Left ventricle myocardium inferior (tissue), 1 donor: Measurements from ENCODE around the gene ZFP64. TPM values are rescaled to one million over a fixed set of nuclear protein-coding genes. Genes with fewer than 3 reads are reported as not detected.

Experiments used
- DNase-seq: peaks from one replicate; pipeline ENCODE4 v3.0.0-alpha.2; 2020
- H3K27ac ChIP-seq: fragments of 200-600 bp; replicated peaks from 2 replicates; pipeline ENCODE4 v1.8.0; 2021
- H3K27me3 ChIP-seq: fragments of 200-600 bp; 2 replicates; pipeline ENCODE4 v1.8.0; 2021; ENCODE audit warnings: low read depth
- H3K36me3 ChIP-seq: fragments of 200-600 bp; 2 replicates; pipeline ENCODE4 v1.8.0; 2021
- H3K4me1 ChIP-seq: fragments of 200-600 bp; 2 replicates; pipeline ENCODE4 v1.8.0; 2021
- H3K4me3 ChIP-seq: fragments of 200-600 bp; 2 replicates; pipeline ENCODE4 v1.8.0; 2021; ENCODE audit warnings: mild to moderate bottlenecking, moderate library complexity
- H3K9me3 ChIP-seq: fragments of 200-600 bp; replicated peaks from 2 replicates; pipeline ENCODE4 v1.8.0; 2021
- CTCF ChIP-seq: fragments of 200-600 bp; IDR thresholded peaks from 2 replicates; pipeline ENCODE4 v1.8.0; 2021; ENCODE audit warnings: antibody characterized with exemption, mild to moderate bottlenecking, borderline replicate concordance
- intact Hi-C: fragments of 100-400 bp; cut with micrococcal nuclease; formaldehyde crosslinking; loops from one replicate; pipeline ENCODE4 v1.11.0; 2022
- total RNA-seq: library from RNA; stranded (reverse); fragmentation: NEBNext Ultra II Directional; extraction: Animal tissue kit (Norgen Biotek cat#: 25700); gene quantifications from one replicate; pipeline ENCODE4 v1.2.1, GENCODE V29; 2021
- donor health status: DM: no; HTN: yes; CAD: no; lungs with severe emphysema.

Gene ZFP64
- total RNA-seq, 1 donor from 2014 or later, result 8.4 TPM

GRCh38 chr20:52172392-52173047, 19.1 kb downstream of the ZFP64 start:
- no peak overlapping the region for H3K4me3 ChIP-seq
- H3K27ac ChIP-seq, result no peak overlapping the region
- intact Hi-C loops, result no loop called here
- H3K27me3 ChIP-seq, result no peaks in the 10 kb centered on the region
- DNase-seq, result no peak
- peaks cover 42% of the 10 kb centered on the region for H3K36me3 ChIP-seq
- no peaks in the 10 kb centered on the region for H3K4me1 ChIP-seq
- no peak for TF ChIP-seq CTCF
- H3K9me3 ChIP-seq, result no peaks in the 10 kb centered on the region

- Histone ChIP-seq H3K36me3 (peaks cover 54% of the 10 kb centered on the region), H3K27me3 (no peaks in the 10 kb centered on the region), H3K9me3 (peaks cover 6% of the 10 kb centered on the region), H3K27ac (no peak overlapping the region), H3K4me3 (no peak overlapping the region), H3K4me1 (no peaks in the 10 kb centered on the region)
- intact Hi-C loops, result no loop called here
- no peak for DNase-seq
- TF ChIP-seq CTCF, result no peak
Measured at GRCh38 chr20:52171025-52171424, 20.6 kb downstream of the ZFP64 start.

DNA sequence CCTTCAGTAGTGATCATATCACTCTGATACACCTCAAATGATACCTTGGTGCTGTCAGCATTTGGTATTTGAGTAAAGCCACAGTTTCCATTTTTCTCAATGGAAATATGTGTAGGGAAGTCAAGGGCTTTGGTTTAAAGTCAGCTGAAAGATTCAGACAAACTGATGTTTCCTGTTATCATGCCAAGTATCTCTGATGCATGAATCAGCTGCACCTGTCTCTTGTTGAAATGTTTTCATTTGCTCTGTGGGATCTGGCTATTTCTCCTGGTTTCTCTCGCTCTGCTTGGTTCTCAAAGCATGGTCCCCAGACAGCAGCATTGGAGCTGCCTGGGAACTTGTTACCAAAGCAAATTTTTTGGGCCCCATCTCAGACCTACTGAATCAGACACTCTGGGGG, 23.5 kb downstream of the ZFP64 start:
- intact Hi-C loops, result no loop called here
- TF ChIP-seq CTCF, result no peak
- H3K4me1 ChIP-seq, result no peaks in the 10 kb centered on the region
- peaks cover 12% of the 10 kb centered on the region for H3K9me3 ChIP-seq
- H3K36me3 ChIP-seq, result peaks cover 73% of the 10 kb centered on the region
- DNase-seq, result no peak
- H3K27me3 ChIP-seq, result no peaks in the 10 kb centered on the region
- no peak overlapping the region for H3K27ac ChIP-seq
- H3K4me3 ChIP-seq, result no peak overlapping the region

DNA sequence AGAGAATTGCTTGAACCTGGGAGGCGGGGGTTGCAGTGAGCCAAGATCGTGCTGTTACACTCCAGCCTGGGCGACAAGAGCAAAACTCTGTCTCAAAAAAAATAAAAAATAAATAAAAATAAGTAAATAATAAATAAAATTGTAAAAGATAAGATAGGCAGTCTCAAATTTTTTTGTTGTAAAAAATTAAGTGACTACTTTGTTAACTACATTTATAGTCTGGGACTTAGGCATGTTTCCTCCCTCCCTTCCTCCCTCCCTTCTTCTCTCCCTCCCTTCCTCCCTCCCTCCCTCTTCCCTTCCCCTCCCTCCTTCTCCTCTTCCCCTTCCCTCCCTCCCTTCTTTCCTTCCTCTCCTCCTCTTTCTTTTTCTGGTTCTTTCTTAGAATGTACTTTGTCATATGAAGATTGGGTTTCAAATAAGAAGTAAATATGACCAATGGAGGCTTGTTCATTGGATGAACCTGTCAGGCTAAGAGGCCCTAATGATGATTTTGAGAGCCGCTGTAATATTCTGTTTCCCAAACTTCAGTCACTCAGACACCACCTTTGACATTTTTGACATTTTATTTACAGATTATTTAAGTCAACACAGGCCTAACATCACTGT, 24.2 kb downstream of the ZFP64 start:
- intact Hi-C loops, result no loop called here
- Histone ChIP-seq H3K27me3 (no peaks in the 10 kb centered on the region), H3K36me3 (peaks cover 75% of the 10 kb centered on the region), H3K4me1 (no peaks in the 10 kb centered on the region), H3K4me3 (no peak overlapping the region), H3K9me3 (peaks cover 12% of the 10 kb centered on the region), H3K27ac (no peak overlapping the region)
- TF ChIP-seq CTCF, result no peak
- DNase-seq, result no peak

DNA sequence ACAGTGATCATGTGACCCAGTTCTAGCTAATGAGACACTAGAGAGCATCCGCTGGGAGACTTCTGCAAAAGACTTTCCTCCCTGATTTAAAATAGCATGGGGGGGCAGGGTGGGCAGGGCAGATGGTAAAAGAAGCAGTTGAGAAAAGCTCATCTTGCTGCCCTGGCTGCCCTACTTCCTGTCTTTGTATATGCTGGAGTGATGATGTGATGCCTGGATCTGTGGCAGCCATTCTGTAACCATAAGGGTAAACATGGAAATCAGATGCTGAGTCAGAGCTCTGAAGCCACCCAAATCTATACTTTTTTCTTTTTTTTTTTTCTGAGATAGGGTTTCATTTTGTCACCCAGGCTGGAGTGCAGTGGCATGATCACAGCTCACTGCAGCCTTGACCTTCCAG, 25.4 kb downstream of the ZFP64 start:
- no peaks in the 10 kb centered on the region for H3K27me3 ChIP-seq
- H3K4me1 ChIP-seq, result no peaks in the 10 kb centered on the region
- peaks cover 79% of the 10 kb centered on the region for H3K36me3 ChIP-seq
- peaks cover 12% of the 10 kb centered on the region for H3K9me3 ChIP-seq
- no peak for TF ChIP-seq CTCF
- intact Hi-C loops, result no loop called here
- no peak for DNase-seq
- no peak overlapping the region for H3K4me3 ChIP-seq
- no peak overlapping the region for H3K27ac ChIP-seq
